Activated CD8-positive, alpha-beta memory T cell treated with anti-CD3 and anti-CD28 coated beads, Interleukin-2, amount 50 U/mL, for 4 hours (primary cell): ENCODE results near the gene ESRP2.

Experiments
- DNase-seq: peaks from one replicate; pipeline ENCODE4 v3.0.0-alpha.2; 2020

ESRP2 gene

GRCh38 chr16:68214726-68215125 is 21.2 kb downstream of the ESRP2 start:
- no peak for DNase-seq

- DNase-seq = no peak
Observed at GRCh38 chr16:68206245-68206644, 29.7 kb downstream of the ESRP2 start.

DNA sequence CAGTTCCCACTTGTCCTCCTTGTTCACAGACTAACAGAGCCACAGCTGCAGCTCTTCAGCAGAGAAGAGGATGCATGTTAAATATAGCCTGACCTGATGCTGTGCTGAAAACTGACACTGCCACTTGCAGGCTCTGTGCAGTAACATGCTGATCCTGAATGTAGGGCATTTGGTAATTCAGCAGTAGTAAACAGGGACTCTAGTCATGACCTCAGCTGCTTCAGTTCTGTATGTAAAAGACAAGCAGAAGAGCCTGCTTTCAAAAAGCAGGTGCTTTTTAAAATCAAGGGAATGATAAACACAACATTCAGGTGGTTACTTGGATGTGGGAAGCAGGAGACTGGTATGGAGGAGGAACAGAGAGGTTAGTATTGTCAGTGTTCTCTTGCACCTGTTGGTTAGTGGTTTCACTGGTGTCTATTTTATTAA is 33.8 kb downstream of the ESRP2 start:
- no peak for DNase-seq

- no peak for DNase-seq
Observed at GRCh38 chr16:68200088-68200783, 35.7 kb downstream of the ESRP2 start.

- DNase-seq = no peak
Observed at GRCh38 chr16:68197250-68197649, 38.7 kb downstream of the ESRP2 start.

DNA sequence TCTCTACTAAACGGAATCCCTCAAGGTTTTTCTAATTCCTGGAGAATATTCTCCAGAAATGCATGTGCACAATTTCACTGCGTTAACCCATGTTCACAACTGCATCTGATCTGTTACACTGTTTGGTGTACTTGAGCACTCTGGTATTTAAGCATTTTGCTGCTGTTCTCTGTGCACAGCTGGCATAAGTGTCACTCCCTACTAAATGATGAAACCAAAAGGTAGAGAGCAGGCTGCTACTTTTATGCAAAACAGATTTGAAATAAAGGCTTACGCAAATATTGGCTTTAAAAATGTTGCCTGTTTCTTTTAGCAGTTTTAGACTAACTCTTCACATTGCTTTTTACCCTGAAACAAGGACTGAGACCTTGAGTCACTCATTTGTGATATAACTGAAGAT is 41.7 kb downstream of the ESRP2 start:
- DNase-seq = no peak

DNA sequence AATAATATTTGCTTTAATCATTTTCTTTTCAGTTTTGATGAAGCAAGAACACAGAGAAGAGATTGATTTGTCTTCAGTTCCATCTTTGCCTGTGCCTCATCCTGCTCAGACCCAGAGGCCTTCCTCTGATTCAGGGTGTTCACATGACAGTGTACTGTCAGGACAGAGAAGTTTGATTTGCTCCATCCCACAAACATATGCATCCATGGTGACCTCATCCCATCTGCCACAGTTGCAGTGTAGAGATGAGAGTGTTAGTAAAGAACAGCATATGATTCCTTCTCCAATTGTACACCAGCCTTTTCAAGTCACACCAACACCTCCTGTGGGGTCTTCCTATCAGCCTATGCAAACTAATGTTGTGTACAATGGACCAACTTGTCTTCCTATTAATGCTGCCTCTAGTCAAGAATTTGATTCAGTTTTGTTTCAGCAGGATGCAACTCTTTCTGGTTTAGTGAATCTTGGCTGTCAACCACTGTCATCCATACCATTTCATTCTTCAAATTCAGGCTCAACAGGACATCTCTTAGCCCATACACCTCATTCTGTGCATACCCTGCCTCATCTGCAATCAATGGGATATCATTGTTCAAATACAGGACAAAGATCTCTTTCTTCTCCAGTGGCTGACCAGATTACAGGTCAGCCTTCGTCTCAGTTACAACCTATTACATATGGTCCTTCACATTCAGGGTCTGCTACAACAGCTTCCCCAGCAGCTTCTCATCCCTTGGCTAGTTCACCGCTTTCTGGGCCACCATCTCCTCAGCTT is 45.0 kb downstream of the ESRP2 start:
- DNase-seq = no peak

DNA sequence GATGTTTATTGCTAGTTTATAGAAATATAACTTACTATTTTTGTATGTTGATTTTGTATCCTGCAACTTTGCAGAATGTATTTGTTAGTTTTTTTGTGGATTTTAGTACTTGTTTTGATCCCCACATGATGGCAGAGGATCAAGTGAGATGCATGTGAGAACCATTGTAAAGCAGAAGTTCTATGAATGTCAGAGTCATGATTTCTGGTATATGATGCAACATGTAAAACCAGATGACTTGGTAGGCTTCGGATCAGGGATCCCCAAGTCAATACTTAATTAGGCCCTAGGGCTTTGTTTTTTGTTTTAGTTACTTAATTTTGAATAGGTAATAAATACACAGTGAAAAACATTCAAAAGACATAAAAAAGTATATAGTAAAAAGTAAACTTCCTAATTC is 45.8 kb downstream of the ESRP2 start:
- DNase-seq = no peak

DNA sequence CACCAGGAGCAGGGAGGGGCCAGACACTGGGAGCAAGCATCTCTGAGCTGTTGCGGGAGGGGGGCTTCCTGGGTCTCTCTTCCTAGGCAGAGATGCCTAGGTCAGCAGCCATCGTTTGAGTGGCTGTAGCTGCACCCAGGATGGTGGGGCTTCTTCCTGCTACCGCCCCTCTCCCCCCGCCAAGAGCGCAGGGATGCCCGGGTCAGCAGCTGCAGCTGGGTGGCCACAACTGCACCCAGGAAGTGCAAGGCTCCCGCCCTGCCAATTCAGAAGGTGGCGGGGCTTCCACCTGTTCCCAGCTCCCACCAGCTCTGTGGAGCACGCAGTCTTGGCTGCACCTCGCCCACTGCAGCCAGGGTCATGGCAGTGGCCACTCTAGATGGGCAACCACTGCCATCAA is 47.8 kb downstream of the ESRP2 start:
- DNase-seq = no peak

DNA sequence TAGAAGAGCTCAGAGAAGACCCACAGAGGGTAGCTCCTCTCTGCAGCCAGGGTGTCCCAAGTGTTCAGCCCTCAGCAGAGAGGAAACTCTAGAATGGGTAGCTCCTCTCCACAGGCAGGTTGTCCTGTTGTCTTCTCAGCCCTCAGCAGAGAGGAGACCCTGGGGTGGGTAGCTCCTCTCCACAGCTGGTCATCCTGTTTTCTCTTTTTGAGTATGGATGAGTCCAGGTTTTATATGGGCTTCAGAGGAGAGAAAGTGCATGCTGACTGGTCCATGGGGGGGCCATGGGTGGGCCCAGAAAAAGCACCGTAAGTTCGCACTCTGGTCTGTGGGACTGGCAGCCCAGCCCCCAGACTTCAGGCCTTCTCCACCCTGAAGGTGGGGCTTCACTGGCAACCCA is 48.4 kb downstream of the ESRP2 start:
- no peak for DNase-seq

DNA sequence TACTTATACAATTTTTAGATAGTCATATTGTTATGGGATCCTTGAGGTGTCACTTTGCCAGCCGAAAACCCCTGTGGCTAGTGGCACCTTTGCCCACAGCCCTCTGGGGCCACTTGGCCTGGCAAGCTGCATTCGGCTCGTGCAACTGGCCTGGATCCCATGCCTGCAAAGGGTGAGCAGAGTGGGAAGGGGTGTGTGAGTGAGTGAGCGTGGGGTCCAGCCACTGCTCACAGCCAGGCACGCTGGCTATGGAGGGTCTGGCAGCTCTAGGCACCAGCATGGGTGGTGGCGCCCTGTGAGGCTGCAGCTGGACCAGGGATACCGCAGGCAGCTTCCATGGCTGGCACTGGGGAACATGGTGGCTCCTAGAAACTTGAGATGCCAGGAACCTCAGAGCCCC is 49.0 kb downstream of the ESRP2 start:
- DNase-seq = no peak

DNA sequence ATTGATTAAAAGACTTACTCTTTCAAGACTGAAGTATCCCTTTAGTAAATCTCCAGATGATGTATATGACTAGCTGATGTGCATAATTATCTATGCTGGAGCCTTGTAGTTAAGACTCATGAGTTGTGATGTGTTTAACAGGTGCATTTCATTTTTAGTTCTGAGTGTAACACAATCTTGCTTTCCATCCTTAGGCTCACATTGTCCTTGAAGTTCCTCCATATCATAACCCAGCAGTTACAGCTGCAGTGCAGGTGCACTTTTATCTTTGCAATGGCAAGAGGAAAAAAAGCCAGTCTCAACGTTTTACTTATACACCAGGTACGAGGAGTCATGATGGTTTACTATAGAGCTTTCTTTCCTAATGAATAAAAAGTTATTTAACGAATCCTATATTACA is 52.9 kb downstream of the ESRP2 start:
- DNase-seq = no peak

DNA sequence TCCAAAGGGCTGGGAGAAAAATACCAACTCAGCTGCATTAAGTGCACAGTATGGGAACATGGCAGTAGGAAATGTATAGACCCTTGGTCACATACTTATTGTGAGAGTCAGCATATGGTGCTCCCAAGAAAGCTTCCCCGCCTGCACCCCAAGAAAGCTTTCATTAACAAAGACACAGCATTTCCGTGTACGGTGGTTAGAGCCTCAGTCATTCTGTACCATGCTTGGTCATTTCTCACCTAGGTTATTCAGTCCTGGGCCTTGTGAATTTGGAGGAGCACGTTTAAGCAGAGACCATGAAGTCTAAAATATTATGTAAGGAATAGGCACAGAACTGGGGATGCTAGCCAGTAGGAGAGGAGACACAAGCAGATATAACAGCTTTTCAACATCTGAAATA is 56.1 kb downstream of the ESRP2 start:
- DNase-seq = no peak

- no peak for DNase-seq
Observed at GRCh38 chr16:68179196-68179795, 56.6 kb downstream of the ESRP2 start.
